GM11168 (cell line): ENCODE data around the gene LCP1.

Experiments
- in situ Hi-C: fragments of 300-500 bp; cut with MboI; formaldehyde crosslinking; loops from one replicate; pipeline ENCODE4 v1.12.0; 2022; ENCODE audit warnings: low sequenced_read_pairs; ENCODE audit not compliant: unreplicated experiment

Gene LCP1

DNA sequence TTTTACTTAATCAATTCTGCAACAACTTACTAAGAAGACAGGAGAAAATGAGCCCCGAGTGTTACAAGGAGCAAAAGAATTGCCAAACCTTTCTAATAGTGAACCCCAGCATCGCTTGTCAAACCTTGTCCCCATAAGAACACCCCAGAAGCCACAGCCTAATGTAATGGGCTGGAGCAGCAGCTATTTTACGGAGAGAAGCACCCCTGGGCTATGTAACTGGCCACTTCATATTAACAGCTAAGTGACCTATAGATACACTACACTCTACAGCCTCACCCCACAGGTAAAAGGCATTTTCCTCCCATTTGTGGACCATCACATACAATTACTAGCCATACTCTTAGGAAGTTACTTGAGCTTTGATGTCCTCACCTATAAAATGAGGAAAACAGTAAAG lies 49.9 kb downstream of the LCP1 start:
- in situ Hi-C loops, result no loop called here

DNA sequence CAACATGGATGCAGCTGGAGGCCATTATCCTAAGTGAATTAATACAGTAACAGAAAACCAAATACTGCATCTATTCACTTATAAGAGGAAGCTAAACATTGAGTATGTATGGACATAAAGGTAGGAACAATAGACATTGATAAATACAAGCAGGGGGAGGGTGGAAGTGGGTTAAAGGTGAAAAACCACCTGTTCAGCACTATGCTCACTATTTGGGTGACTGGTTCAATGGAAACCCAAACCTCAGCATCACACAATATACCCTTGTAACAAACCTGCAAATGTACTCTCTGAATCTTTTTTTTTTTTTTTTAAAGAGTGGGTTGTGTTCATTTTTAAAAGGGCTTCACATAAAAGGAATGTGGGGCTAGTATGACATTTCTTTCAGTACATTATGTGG lies 50.3 kb downstream of the LCP1 start:
- in situ Hi-C loops, result no loop called here

DNA sequence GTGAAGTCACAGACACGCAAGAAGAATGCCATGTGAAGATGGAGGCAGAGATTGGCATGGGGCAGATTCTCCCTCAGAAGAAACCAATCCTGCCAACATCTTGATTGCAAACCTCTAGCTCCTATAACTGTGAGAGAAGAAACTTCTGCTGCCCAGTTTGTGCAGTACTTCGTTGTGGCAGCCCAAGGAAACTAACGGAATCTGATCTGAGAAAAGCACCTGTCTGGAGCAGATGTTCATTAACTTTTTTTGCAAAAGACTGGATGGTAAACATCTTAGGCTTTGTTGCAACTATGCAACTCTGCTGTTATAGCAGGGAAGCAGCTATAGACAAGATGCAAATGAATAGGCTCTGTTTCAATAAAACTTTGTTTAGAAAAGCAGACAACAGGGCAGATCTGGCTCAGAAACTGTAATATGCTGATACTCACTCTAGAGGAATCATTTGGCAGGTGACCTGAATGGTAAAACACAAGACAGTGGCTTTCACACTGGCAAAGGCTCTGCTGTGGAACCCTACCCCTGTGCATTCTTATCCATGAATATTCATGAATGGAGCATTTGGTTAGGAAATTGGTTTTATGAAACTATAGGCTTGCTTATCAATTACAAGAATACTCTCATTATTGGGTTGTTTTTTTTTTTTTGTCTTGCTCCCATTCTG lies 51.9 kb downstream of the LCP1 start:
- in situ Hi-C loops, result no loop called here

DNA sequence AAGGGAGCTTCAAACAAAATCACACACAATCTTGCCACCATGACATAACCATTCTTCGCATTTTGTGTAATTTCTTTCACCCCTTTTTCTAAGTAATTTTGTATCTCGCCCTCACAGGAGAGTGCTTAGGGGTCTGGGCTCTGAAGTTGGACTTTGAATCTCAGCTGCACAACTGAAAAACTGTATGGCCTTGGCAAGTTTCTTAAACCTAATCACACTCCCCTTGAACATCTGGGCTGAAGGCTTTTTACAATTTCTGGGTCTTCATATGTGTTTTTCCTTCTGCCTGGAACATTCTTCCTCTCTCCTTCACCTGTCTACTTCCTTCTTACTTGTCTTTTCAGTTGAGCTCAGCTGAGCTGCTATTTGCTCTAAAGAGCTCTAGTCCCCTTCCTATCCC lies 52.9 kb downstream of the LCP1 start:
- in situ Hi-C loops, result no loop called here

DNA sequence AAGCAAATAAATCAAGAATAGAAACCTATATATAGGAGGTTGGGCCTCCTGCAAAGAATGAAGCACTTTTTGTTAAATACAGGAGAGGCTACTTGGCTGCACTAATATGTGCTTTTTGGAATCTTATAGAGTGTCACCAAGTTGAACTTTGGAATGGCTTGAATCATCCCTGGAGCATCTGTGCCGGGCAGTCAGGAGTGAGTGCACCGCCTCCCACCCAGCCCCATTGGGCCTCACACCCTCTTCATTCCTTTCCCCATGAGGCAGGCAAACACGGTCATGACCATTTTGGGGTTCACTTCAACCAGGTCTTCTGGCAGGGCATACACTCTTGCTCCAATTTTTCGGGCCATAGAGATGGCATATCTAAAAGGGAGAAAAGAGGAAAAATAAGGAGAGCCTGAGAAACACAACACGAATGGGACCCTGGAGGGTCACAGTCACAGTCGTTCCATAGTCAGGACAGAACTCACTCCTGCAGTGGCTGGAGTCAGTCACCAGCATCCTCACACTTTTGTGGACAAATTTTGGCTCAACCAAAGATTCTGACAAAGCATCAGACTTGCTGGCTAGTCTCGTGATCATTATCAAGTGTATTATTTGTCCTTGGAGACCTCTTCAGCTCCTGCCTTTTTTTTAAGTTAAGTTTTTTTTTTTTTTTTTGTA lies 54.5 kb downstream of the LCP1 start:
- in situ Hi-C loops, result no loop called here

DNA sequence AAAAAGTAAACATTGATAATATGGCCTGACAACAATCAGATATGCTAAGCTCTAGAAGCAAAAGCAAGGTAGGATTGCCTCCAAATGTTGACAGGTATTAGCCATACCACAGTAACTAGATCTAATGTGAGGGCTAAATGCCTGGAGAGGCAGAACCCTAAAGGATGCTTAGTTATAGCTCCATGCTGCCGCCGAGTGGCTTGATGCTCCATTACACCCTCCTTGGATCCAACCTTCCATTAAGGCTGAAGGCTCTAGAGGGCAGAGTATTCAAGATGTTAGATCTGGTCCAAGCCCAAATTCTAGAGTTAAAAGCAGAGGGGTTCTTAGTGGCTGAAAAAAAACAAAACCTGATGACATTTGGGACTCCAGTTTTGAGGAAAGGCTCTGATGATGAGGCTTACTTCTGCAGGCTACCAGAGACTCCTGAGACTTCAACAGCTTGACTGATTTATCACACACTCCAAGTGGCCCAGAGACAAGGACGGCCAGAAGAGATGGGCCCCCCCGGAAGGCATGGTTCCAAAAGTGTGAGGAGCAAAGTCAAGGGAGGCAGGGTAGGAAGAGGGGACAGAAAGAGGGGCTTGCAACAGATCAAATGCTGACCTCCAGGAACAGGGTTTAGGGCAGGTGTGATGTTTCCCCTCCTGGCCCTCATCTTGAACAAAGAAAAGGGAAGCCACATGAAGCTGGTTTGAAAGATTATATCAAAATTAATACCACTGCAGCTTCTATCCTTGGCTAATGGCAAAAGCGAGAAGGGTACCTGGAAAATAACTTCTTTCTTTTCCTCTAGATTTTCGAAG lies 55.2 kb downstream of the LCP1 start:
- in situ Hi-C loops, result no loop called here

DNA sequence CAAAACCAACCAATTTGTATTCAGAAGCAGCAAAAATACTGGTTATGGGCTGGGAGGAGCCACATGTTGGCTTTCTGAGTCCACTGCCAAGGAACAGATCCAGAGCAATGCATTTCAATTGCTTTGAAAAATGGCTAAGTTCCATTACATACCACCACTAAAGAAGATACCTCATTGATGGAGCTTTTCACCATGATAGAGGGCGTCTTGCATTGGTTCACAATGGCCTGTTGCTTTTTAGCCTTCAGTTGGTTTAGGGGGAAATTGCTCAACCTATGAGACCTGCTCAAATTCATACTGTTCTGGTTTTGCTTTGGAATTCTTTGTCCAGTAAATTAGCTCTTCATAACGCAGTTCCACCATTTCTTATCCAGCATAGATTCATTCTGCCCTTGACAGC lies 55.9 kb downstream of the LCP1 start:
- in situ Hi-C loops, result no loop called here

DNA sequence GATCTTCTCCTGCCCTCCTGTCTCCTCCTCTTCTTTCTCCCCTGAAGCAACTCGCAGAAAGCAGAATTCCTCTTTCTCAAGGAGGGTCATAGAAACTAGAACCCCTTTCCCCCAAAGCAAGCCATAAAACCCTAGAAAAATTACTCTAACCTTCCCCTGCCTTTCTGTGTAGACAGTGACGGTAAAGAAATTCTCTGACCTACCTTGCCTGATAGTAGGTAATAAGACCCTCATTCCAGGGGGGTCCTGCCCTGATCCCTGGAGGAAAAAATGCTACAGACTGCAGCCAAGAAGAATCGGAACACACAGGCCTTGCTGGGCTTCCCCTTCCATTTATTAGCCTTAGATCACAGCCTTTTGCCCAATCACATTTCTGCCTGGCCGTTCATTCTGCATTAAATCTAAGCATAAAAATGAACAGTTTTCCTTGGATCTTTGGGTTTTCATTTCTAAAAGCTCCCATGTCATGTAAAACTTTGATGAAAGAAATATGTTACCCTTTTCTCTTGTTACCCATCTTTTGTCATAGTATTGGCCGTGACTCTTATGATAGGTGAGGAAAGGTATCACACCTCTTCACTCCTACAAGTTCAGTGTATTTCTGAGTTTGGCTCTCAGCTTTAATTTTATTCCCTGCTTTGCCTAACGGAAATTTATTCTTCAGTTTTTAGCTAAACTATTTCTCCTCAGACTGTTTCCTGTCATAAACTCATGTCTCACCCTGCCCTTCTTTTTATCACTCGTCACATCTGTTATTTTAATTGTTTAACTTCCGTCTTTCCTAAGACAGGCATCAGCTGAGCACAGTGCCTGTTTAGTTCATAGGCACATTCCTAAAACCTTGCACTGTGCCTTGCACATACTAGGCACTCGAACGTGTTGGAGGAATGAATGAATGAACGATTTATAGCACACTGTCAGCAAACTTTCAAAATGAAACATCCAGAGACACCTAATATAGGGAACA lies 56.7 kb downstream of the LCP1 start:
- in situ Hi-C loops, result no loop called here

DNA sequence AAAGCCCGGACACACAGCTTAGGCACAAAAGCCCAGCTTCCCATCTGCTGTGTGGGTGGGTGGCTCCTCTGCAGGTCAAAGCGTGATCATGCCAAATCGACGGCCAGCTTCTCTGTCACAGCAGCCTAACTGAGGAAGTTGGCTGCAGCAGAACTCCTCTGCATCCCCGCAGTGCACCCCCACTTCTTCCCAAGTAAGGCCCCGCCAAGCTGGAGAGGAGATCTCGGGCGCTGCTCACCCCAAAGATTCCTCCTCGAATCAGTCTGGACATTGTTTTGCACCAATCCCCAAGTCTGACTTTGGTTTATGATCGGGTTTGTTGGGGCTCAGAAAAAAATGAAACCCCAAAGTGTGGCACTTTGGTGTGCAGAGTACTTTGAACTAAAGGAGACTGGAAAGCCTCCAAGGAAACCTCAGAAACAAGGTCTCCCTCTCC lies 57.4 kb downstream of the LCP1 start:
- in situ Hi-C loops, result no loop called here

DNA sequence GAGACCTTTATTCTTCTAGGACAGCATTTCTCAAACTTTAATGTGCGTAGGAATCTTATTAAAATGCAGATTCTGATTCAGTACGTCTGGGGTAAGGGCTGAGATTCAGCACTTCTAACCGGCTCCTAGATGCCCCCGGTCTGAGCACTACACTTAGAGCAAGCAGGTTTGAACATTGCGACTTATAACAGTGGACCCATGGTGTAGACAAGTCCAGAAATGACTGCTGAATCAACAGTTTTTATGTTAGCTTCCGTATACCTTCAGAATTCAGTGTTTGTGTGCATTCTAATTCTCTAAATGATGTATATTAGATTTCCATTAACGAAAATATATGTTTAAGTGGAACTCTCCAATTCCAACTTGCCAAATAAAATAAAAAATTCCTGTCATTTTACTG lies 59.7 kb downstream of the LCP1 start:
- in situ Hi-C loops, result no loop called here

DNA sequence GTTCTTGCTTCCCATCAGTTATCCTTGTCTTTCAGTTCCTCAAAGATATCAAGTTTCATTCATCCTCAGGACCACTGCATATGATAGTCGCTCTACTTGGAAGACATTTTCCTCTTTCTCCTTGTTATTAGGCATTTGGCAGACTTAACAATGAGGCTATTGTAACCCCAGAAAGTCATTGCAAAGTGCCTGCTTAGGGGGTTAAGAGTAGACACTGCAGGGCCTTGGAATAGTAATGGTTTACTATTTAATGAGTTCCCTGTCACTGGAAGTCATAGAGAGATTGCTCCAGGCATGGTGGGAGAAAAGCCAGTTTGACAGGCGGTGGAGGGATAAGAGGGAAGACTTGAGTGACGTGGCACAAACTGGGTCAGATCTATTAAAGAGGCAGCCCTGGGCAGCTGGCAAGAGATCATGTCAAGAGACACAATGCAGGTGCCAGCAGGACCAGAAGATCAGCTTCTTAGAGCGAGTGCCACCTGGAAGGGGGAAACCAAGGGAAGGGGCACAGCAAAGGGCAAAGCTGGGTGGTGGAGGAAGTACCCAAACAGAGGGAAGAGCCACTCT lies 60.3 kb downstream of the LCP1 start:
- in situ Hi-C loops, result no loop called here

DNA sequence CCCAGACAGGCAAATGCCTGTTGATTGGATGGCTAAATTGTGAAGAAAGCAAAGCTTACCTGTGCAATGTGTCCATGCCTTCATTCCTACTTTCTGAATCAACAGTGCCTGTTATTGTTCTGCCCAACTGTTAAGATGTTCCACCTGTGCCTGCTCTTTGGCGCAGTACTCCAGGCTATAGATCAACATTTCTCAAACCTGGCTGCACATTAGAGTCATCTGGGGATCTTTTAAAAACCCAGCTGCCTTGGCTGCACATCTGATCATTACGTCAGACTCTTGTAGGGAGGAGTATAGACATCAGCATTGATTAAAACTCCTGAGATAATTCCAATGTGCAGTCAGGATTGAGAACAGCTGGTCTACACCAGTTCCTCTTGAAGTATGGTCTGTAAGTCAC lies 60.9 kb downstream of the LCP1 start:
- in situ Hi-C loops, result no loop called here

DNA sequence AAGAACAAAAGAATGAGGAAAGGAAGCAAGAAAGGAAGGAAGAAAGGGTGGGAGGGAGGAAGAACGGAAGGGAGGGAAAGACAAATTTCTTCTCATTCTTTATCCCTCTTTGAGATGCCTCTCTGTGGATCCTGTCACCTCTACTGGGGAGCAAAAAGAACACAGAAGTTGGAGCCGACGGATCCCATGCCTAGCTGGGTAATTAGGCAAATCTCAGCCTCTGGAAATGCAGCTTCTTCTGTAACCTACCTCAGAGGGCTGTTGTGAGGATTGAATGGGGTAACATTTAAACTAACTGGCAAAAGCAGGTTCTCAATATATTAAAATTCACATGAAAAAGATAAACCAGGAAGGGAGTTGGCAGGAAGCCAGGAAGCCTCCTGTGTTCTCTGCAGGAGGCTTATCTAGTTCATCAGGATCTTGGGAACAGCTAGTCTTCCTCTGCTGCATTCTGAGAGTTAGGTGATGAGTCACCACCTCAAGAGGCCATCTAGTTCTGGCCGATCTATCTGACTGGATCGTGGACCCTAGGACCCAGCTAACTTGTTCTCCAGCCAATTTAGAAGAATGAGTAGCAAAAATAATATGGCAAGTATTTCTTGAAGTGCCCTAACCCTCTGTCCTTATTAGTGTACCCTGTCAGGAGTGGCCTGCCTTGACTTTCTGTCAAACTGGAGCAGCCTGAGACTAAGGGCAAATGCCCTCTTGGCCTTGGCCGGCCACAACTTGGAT lies 61.9 kb downstream of the LCP1 start:
- in situ Hi-C loops, result no loop called here

DNA sequence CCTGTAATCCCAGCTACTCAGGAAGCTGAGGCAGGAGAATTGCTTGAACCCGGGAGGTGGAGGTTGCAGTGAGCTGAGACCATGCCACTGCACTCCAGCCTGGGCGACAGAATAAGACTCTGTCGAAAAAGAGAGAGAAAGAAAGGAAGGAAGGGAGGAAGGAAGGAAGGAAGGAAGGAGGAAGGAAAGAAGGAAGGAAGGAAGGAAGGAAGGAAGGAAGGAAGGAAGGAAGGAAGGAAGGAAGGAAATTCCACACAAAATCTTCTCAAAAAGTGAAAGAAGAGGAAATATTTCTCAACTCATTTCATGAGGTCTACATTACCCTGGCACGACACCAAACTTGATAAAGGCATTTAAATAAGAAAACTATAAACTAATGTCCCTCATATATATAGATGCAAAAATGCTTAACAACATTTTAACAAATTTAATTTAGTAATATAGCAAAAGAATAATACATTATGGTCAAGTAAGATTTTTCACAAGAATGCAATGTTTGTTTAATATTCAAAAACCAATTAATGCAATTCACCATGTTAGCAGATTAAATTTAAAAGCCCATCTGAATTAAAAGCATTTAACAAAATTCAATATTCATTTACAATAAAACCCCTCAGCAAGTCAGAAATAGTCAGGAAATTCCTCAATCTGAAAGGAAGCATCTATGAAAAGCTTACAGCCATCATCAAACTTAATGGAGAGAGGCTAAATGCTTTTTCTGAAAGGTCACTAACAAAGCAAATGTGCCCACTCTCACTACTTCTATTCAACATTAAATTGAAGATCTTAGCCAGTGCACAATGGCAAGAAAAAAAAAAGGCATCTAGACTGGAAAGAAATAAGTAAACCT lies 65.1 kb downstream of the LCP1 start:
- in situ Hi-C loops, result no loop called here

DNA sequence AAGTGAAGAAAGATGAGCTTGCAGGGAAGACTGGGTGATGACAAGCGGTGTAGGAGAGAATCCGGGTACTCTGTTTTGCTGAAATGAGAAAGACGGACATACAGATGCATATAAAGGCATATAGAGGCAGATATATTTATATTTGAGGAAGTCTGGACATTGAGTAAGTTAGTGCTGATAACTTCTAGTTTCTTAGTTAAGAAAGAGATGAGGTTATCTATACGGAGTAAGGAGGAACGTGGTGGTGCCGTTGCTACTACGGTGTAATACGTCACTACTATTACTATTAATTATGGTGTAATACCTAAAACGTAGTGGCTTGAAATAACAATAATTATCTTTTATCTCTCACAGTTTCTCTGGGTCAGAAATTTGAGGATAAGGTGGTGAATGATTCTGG lies 67.4 kb downstream of the LCP1 start:
- in situ Hi-C loops, result no loop called here

DNA sequence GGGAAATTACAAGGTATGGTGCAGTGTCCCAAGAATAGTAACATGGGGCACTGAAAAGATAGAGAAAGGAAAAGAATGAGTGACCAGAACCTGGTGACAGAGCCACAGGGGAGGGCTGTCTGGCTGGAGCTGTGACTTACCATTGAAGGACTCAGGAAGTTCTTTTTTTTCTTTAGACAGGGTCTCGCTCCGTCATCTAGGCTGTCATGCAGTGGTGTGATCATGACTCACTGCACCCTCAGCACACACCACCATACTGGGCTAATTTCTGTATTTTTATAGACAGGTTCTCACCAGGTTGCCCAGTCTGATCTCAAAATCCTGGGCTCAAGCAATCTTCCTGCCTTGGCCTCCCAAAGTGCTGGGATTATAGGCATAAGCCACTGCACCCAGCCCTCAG lies 68.4 kb downstream of the LCP1 start:
- in situ Hi-C loops, result no loop called here

DNA sequence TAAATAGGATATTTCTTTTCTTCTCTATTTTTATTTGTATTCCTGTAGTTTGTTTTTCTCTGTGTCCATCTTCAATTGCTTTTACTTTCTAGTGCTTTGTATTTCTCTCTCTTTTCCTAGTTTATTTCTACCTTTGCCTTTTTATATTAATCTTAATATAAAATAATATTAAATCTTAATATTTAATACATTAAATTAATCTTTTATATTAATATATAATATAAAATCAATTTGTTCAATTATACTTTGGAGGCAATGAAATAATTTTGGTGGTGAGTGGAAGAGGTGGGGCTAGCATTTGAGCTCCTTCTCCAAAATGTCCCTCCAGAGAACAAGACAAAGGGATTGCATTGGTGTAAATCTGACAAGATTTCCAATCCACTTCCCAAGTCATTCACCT lies 70.8 kb downstream of the LCP1 start:
- in situ Hi-C loops, result no loop called here

DNA sequence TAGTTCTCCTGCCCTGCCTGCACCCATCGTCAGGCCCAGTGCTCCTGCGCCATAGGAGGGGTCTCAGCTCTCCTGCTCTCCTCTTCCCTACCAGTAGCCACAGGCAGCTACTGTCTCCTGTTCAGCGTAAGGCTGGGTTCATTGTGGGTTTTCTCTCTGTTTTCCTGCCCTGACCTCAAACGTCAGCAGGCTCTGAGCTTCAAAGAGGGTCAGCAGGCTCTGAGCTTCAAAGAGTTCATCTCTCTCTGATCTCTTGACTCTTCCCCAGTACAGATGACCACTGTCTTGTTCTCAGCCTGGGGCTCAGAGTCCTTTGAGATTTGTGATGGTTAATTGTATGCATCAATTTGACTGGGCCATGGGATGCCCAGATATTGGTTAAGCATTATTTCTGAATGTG lies 72.5 kb downstream of the LCP1 start:
- in situ Hi-C loops, result no loop called here
